Activated CD4-positive, alpha-beta T cell treated with anti-CD3 and anti-CD28 coated beads, Interleukin-2, amount 10 ng/mL, durations not matched to agents 24 days and 14 days (primary cell): ENCODE results near the gene SHH. TPM values are rescaled to one million over a fixed set of nuclear protein-coding genes. Genes with fewer than 3 reads are reported as not detected.

Experiments used
- total RNA-seq: library from RNA; stranded (reverse); gene quantifications from 2 replicates; pipeline ENCODE4 v1.2.3, GENCODE V29; 2022

Gene SHH
- total RNA-seq, 1 donor from 2014 or later = not detected

Other genes with a start within 250 kb of the SHH start
- gene RBM33, start 167.8 kb downstream of the SHH start, total RNA-seq = 77.2 and 79.5 TPM in 2 replicates